ENCODE measurements around the gene ITGA2B.
"Not testable (repeated sequence)": the region's sequence is repeated elsewhere in the genome, so short reads cannot be mapped to it uniquely, and the experiment has no call there.

The ITGA2B gene

GRCh38 chr17:44368391-44369243 is 20.8 kb downstream of the ITGA2B start:
- DNase-seq (ENCODE audit: low spot score): not testable (repeated sequence)

GRCh38 chr17:44367231-44367979 is 22.0 kb downstream of the ITGA2B start:
- DNase-seq (ENCODE audit: low spot score): no peak

- DNase-seq (ENCODE audit: low spot score): not testable (repeated sequence)
Measured at GRCh38 chr17:44365051-44365450, 24.4 kb downstream of the ITGA2B start.

GRCh38 chr17:44363613-44364159 is 25.8 kb downstream of the ITGA2B start, which contains the start of gene FAM171A2:
Gene FAM171A2, minus strand, starts transcription at chr17:44363853. Its CDS starts 139 bp downstream, at chr17:44363714.
- DNase-seq (ENCODE audit: low spot score): peak; percentile 53

GRCh38 chr17:44362949-44363612 is 26.4 kb downstream of the ITGA2B start:
- DNase-seq (ENCODE audit: low spot score): no peak

- DNase-seq (ENCODE audit: low spot score): no peak
Measured at GRCh38 chr17:44362459-44362948, 26.9 kb downstream of the ITGA2B start.

- no peak for DNase-seq (ENCODE audit: low spot score)
Measured at GRCh38 chr17:44361292-44362260, 27.9 kb downstream of the ITGA2B start.

GRCh38 chr17:44360826-44361225 is 28.6 kb downstream of the ITGA2B start:
- DNase-seq (ENCODE audit: low spot score): no peak

- DNase-seq (ENCODE audit: low spot score): no peak
Measured at GRCh38 chr17:44360144-44360533, 29.3 kb downstream of the ITGA2B start.

- DNase-seq (ENCODE audit: low spot score): no peak
Measured at GRCh38 chr17:44359458-44360143, 29.8 kb downstream of the ITGA2B start.

- DNase-seq (ENCODE audit: low spot score): no peak
Measured at GRCh38 chr17:44359006-44359405, 30.4 kb downstream of the ITGA2B start.

GRCh38 chr17:44358066-44358465 is 31.4 kb downstream of the ITGA2B start:
- no peak for DNase-seq (ENCODE audit: low spot score)

- DNase-seq (ENCODE audit: low spot score): no peak
Measured at GRCh38 chr17:44356241-44356640, 33.2 kb downstream of the ITGA2B start.

GRCh38 chr17:44355642-44356099 is 33.8 kb downstream of the ITGA2B start:
- DNase-seq (ENCODE audit: low spot score): no peak

- DNase-seq (ENCODE audit: low spot score): peak; percentile 41
Measured at GRCh38 chr17:44354582-44355561, 34.6 kb downstream of the ITGA2B start.

- no peak for DNase-seq (ENCODE audit: low spot score)
Measured at GRCh38 chr17:44353672-44354331, 35.6 kb downstream of the ITGA2B start.

- no peak for DNase-seq (ENCODE audit: low spot score)
Measured at GRCh38 chr17:44352828-44353671, 36.4 kb downstream of the ITGA2B start.
